Brain pericyte (primary cell): ENCODE measurements around the gene CACNA1D.

Source experiments
- DNase-seq: peaks from one replicate; pipeline ENCODE4 v3.0.0-alpha.2; 2012; ENCODE audit warnings: low read depth, low spot score

CACNA1D gene

GRCh38 chr3:53495520-53496391, 1.3 kb downstream of the CACNA1D start:
- no peak for DNase-seq

- no peak for DNase-seq
Measured at GRCh38 chr3:53496392-53496670, 1.9 kb downstream of the CACNA1D start.

- no peak for DNase-seq
Measured at GRCh38 chr3:53496984-53497383, 2.6 kb downstream of the CACNA1D start.

- no peak for DNase-seq
Measured at GRCh38 chr3:53498806-53499641, 4.6 kb downstream of the CACNA1D start.

- no peak for DNase-seq
Measured at GRCh38 chr3:53500165-53500777, 5.9 kb downstream of the CACNA1D start.

- no peak for DNase-seq
Measured at GRCh38 chr3:53501178-53501577, 6.8 kb downstream of the CACNA1D start.

GRCh38 chr3:53502737-53503136, 8.3 kb downstream of the CACNA1D start:
- DNase-seq: no peak

GRCh38 chr3:53503195-53503594, 8.8 kb downstream of the CACNA1D start:
- DNase-seq: no peak

- DNase-seq: no peak
Measured at GRCh38 chr3:53506110-53506762, 11.8 kb downstream of the CACNA1D start.

- DNase-seq: no peak
Measured at GRCh38 chr3:53506763-53507145, 12.3 kb downstream of the CACNA1D start.

GRCh38 chr3:53509494-53509893, 15.1 kb downstream of the CACNA1D start:
- no peak for DNase-seq

- DNase-seq: no peak
Measured at GRCh38 chr3:53510508-53510907, 16.1 kb downstream of the CACNA1D start.

- no peak for DNase-seq
Measured at GRCh38 chr3:53511246-53511645, 16.8 kb downstream of the CACNA1D start.

- no peak for DNase-seq
Measured at GRCh38 chr3:53513556-53514190, 19.3 kb downstream of the CACNA1D start.

- DNase-seq: no peak
Measured at GRCh38 chr3:53516339-53516738, 21.9 kb downstream of the CACNA1D start.

GRCh38 chr3:53518495-53518981, 24.1 kb downstream of the CACNA1D start:
- no peak for DNase-seq

- DNase-seq: no peak
Measured at GRCh38 chr3:53519065-53519709, 24.8 kb downstream of the CACNA1D start.

GRCh38 chr3:53523346-53523745, 28.9 kb downstream of the CACNA1D start:
- DNase-seq: no peak

GRCh38 chr3:53524566-53524965, 30.2 kb downstream of the CACNA1D start:
- no peak for DNase-seq

- no peak for DNase-seq
Measured at GRCh38 chr3:53525765-53526703, 31.6 kb downstream of the CACNA1D start.
